ENCODE measurements around the gene SYNJ2BP. TPM values are rescaled to one million over a fixed set of nuclear protein-coding genes. Genes with fewer than 3 reads are reported as not detected.

Gene SYNJ2BP
- polyA plus RNA-seq, 4 donors = 38.1 to 43.6 (median 41.3) TPM

- no peak for DNase-seq (ENCODE audit: low read depth in 4 of 4, low spot score in 2 of 4)
Observed at GRCh38 chr14:70394674-70395306, 22.1 kb downstream of the SYNJ2BP start.

DNA sequence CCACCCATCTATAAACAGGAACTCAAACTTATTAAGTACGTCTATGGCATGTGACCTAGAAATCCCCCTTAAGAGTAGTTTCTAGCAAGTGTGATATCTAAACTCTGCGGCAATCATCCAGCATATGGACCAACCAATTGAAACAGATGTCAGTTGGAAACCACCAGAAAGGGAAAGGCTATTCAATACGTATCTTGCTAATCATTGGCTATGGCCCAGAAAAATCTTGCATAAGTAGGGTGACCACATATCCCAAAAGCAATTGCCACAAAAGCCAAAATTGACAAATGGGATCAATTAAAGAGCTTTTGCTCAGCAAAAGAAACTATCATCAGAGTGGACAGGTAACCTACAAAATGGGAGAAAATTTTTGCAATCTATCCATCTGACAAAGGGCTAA, 24.2 kb downstream of the SYNJ2BP start:
- no peak for DNase-seq (ENCODE audit: low read depth in 4 of 4, low spot score in 2 of 4)

DNA sequence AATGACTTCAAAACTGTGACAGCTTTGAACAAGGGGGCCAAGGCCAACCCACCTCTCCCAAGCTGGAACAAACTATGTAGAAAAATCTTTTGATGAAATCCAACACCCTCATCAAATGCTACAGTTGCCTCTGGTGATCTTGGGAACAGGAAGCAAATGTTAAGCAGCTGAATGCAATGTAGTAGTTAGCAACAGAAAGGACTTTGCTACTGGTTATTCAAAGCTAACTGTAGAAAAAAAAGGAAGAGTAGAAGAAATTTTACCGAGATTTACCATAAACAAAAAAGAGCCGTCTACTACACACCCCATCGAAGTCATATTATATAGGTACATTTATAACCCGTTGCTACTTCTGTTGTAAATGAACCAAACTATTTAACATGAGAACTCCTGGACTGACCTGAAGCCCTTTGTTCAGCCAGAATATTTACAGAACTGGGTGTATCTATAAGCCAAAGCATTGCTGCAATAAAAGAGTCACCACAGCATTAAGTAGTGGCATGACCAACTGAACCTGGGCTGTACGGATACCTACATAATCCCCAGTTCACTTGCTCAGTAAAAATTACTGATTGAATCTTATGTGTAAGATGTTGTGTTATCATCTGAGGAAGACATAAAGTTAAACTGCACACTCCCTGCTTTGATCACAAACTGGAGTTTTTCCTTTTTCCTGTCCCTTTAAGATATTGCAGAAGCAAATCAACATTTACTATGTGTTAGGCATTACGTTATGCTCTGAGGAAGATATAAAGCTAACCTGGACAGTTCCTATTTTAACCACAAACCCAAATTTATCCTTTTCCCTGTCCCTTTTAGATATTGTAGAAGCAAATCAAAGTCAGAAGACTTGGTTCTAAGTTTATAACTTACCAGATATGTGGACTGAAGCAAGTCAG, 25.1 kb downstream of the SYNJ2BP start:
- DNase-seq (ENCODE audit: low read depth in 4 of 4, low spot score in 2 of 4) = no peak

DNA sequence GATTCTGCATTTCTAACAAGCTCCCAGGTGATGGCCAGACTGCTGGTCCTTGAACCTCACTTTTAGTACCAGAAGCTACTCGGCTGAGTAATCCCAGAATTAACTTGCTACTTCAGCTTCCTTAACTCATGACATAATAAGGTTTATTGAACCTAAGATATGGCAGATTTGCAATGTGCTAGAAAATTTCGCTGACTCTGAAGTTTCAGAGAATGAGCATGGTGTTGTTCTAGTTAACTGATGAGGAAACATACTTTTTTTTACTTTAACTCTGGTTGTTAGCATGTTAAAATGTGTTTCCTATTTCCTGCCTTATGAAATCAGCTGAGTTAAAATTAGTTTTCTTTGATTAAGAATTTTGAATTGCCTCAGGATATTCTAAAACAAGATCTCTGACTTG, 34.4 kb downstream of the SYNJ2BP start:
- DNase-seq (ENCODE audit: low read depth in 4 of 4, low spot score in 2 of 4) = no peak

GRCh38 chr14:70380824-70381223, 36.1 kb downstream of the SYNJ2BP start:
- no peak for DNase-seq (ENCODE audit: low read depth in 4 of 4, low spot score in 2 of 4)

- DNase-seq (ENCODE audit: low read depth in 4 of 4, low spot score in 2 of 4) = no peak
Observed at GRCh38 chr14:70378696-70379095, 38.2 kb downstream of the SYNJ2BP start.

Other genes with a start within 250 kb of the SYNJ2BP start
- under 1 TPM; 0.32 to 0.54 (median 0.40) TPM for gene SLC8A3, start 228.1 kb downstream of the SYNJ2BP start, polyA plus RNA-seq (ENCODE audit: insufficient read length in 4 of 4)
- 100 to 1,000 TPM in 1 of 4 donors, 10 to 100 TPM in 3; 65.9 to 103 (median 77.6) TPM for gene COX16, start 57.4 kb downstream of the SYNJ2BP start, polyA plus RNA-seq (ENCODE audit: insufficient read length in 4 of 4)
- under 1 TPM; 0.33 to 0.85 (median 0.43) TPM for gene ADAM21, start 35.1 kb upstream of the SYNJ2BP start, polyA plus RNA-seq (ENCODE audit: insufficient read length in 4 of 4)
- under 1 TPM; 0.06 to 0.25 (median 0.15) TPM for gene ADAM20, start 117.9 kb upstream of the SYNJ2BP start, polyA plus RNA-seq (ENCODE audit: insufficient read length in 4 of 4)
- gene MED6, start 183.6 kb upstream of the SYNJ2BP start, polyA plus RNA-seq (ENCODE audit: insufficient read length in 4 of 4) = 10 to 100 TPM; 34.2 to 43.2 (median 36.8) TPM
- gene TTC9, start 224.8 kb upstream of the SYNJ2BP start, polyA plus RNA-seq (ENCODE audit: insufficient read length in 4 of 4) = 1 to 10 TPM; 3.0 to 3.8 (median 3.4) TPM